WERI-Rb-1 (cell line): ENCODE data around the gene BAG3.
A peak's percentile ranks its signal among the peaks of the same experiment; 100 is the strongest.
"Not testable (repeated sequence)": the region's sequence is repeated elsewhere in the genome, so short reads cannot be mapped to it uniquely, and the experiment has no call there.

Source experiments
- DNase-seq: peaks from one replicate; pipeline ENCODE4 v3.0.0-alpha.2; 2020
- H3K27ac ChIP-seq: fragments of 250-450 bp; sonication (Bioruptor Pico); 2 replicates; pipeline ENCODE4 v1.5.1; 2020; ENCODE audit warnings: mild to moderate bottlenecking, moderate library complexity
- H3K27me3 ChIP-seq: fragments of 250-450 bp; sonication (Bioruptor Pico); 2 replicates; pipeline ENCODE4 v1.5.1; 2021; ENCODE audit warnings: mild to moderate bottlenecking, low read depth, moderate library complexity; ENCODE audit not compliant: insufficient read depth, severe bottlenecking
- H3K36me3 ChIP-seq: fragments of 250-450 bp; sonication (Bioruptor Pico); 2 replicates; pipeline ENCODE4 v1.5.1; 2020; ENCODE audit warnings: mild to moderate bottlenecking, moderate library complexity
- H3K4me3 ChIP-seq: 2 replicates; pipeline ENCODE4 v1.5.1; 2011; ENCODE audit warnings: low read depth, mild to moderate bottlenecking, control low read depth, low read length
- H3K9me3 ChIP-seq: fragments of 250-450 bp; sonication (Bioruptor Pico); 2 replicates; pipeline ENCODE4 v1.5.1; 2021; ENCODE audit warnings: mild to moderate bottlenecking, moderate library complexity; ENCODE audit not compliant: severe bottlenecking
- CTCF ChIP-seq: IDR thresholded peaks from 2 replicates; pipeline ENCODE4 v1.5.1; 2011; ENCODE audit warnings: low read depth, mild to moderate bottlenecking, control low read depth, inconsistent platforms, low read length

Gene BAG3

GRCh38 chr10:119611433-119611832, 39.7 kb upstream of the BAG3 start:
- no peak for TF ChIP-seq CTCF
- peaks cover 10% of the 10 kb centered on the region for H3K9me3 ChIP-seq
- no peaks in the 10 kb centered on the region for H3K27me3 ChIP-seq
- H3K36me3 ChIP-seq: no peaks in the 10 kb centered on the region
- H3K4me3 ChIP-seq: no peak overlapping the region
- no peak overlapping the region for H3K27ac ChIP-seq
- no peak for DNase-seq

- no peaks in the 10 kb centered on the region for H3K36me3 ChIP-seq
- H3K4me3 ChIP-seq: no peak overlapping the region
- DNase-seq: no peak
- peaks cover 10% of the 10 kb centered on the region for H3K9me3 ChIP-seq
- H3K27me3 ChIP-seq: no peaks in the 10 kb centered on the region
- TF ChIP-seq CTCF: no peak
- H3K27ac ChIP-seq: no peak overlapping the region
Measured at GRCh38 chr10:119613741-119614140, 37.4 kb upstream of the BAG3 start.

GRCh38 chr10:119614686-119615085, 36.5 kb upstream of the BAG3 start:
- no peaks in the 10 kb centered on the region for H3K36me3 ChIP-seq
- H3K27ac ChIP-seq: no peak overlapping the region
- no peak overlapping the region for H3K4me3 ChIP-seq
- H3K27me3 ChIP-seq: no peaks in the 10 kb centered on the region
- H3K9me3 ChIP-seq: peaks cover 10% of the 10 kb centered on the region
- no peak for DNase-seq
- TF ChIP-seq CTCF: no peak

GRCh38 chr10:119616882-119617570, 34.2 kb upstream of the BAG3 start:
- no peaks in the 10 kb centered on the region for H3K27me3 ChIP-seq
- H3K27ac ChIP-seq: no peak overlapping the region
- H3K36me3 ChIP-seq: no peaks in the 10 kb centered on the region
- no peak for DNase-seq
- no peak for TF ChIP-seq CTCF
- H3K9me3 ChIP-seq: peaks cover 4% of the 10 kb centered on the region
- no peak overlapping the region for H3K4me3 ChIP-seq

- no peak for TF ChIP-seq CTCF
- DNase-seq: no peak
- H3K27me3 ChIP-seq: no peaks in the 10 kb centered on the region
- H3K36me3 ChIP-seq: no peaks in the 10 kb centered on the region
- H3K9me3 ChIP-seq: no peaks in the 10 kb centered on the region
- H3K27ac ChIP-seq: peak overlapping the region; percentile 75
- H3K4me3 ChIP-seq: peak overlapping the region; percentile 49; the same call in 1 of the 2 replicates
Measured at GRCh38 chr10:119619215-119619614, 32.0 kb upstream of the BAG3 start.

- not testable (repeated sequence) for H3K4me3 ChIP-seq, DNase-seq, H3K36me3 ChIP-seq, H3K27me3 ChIP-seq, H3K9me3 ChIP-seq
- H3K27ac ChIP-seq: peak overlapping the region; percentile 75
Measured at GRCh38 chr10:119619811-119620210, 31.4 kb upstream of the BAG3 start.
